IMR-90 (cell line): ENCODE results near the gene POC1B.

Experiments
- FOS ChIP-seq: fragments of 150-350 bp; IDR thresholded peaks from 2 replicates; pipeline ENCODE4 v1.6.1; 2016; ENCODE audit warnings: low read depth, low read length
- TF ChIP-seq, protein P1 (sequence below): conservative IDR thresholded peaks from 2 replicates; pipeline ENCODE4 v1.5.1; 2012; ENCODE audit warnings: mild to moderate bottlenecking, low read depth, low read length, improper control_type of control experiment

GRCh38 chr12:89552376-89552775, 26.5 kb upstream of the POC1B start:
- no peak for TF ChIP-seq FOS
- TF ChIP-seq, protein P1, sequence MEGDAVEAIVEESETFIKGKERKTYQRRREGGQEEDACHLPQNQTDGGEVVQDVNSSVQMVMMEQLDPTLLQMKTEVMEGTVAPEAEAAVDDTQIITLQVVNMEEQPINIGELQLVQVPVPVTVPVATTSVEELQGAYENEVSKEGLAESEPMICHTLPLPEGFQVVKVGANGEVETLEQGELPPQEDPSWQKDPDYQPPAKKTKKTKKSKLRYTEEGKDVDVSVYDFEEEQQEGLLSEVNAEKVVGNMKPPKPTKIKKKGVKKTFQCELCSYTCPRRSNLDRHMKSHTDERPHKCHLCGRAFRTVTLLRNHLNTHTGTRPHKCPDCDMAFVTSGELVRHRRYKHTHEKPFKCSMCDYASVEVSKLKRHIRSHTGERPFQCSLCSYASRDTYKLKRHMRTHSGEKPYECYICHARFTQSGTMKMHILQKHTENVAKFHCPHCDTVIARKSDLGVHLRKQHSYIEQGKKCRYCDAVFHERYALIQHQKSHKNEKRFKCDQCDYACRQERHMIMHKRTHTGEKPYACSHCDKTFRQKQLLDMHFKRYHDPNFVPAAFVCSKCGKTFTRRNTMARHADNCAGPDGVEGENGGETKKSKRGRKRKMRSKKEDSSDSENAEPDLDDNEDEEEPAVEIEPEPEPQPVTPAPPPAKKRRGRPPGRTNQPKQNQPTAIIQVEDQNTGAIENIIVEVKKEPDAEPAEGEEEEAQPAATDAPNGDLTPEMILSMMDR = no peak
